IMR-90 (cell line): Measurements from ENCODE around the gene CPT1A.

Experiments
- CEBPB ChIP-seq: IDR thresholded peaks from 2 replicates; pipeline ENCODE4 v1.6.1; 2012; ENCODE audit warnings: low read depth, low read length, improper control_type of control experiment
- CHD1 ChIP-seq: IDR thresholded peaks from 2 replicates; pipeline ENCODE4 v1.6.1; 2012; ENCODE audit warnings: low read depth, low read length, improper control_type of control experiment
- FOS ChIP-seq: fragments of 150-350 bp; IDR thresholded peaks from 2 replicates; pipeline ENCODE4 v1.6.1; 2016; ENCODE audit warnings: low read depth, low read length
- MAZ ChIP-seq: IDR thresholded peaks from 2 replicates; pipeline ENCODE4 v1.6.1; 2012; ENCODE audit warnings: low read depth, mild to moderate bottlenecking, low read length, improper control_type of control experiment, moderate library complexity, borderline replicate concordance
- POLR2A ChIP-seq: IDR thresholded peaks from 2 replicates; pipeline ENCODE4 v1.6.1; 2012; ENCODE audit warnings: mild to moderate bottlenecking, low read depth, low read length
- RAD21 ChIP-seq: IDR thresholded peaks from 2 replicates; pipeline ENCODE4 v1.6.1; 2012; ENCODE audit warnings: low read length, improper control_type of control experiment
- RFX5 ChIP-seq: IDR thresholded peaks from 2 replicates; pipeline ENCODE4 v1.8.0; 2012; ENCODE audit warnings: low read depth, mild to moderate bottlenecking, low read length, moderate library complexity
- TF ChIP-seq, protein P1 (sequence below): conservative IDR thresholded peaks from 2 replicates; pipeline ENCODE4 v1.5.1; 2012; ENCODE audit warnings: mild to moderate bottlenecking, low read depth, low read length, improper control_type of control experiment
- TF ChIP-seq, protein P2 (sequence below): fragments of 150-350 bp; IDR thresholded peaks from 2 replicates; pipeline ENCODE4 v1.6.1; 2017; ENCODE audit warnings: mild to moderate bottlenecking, antibody characterized with exemption, low read length, low read depth
- TF ChIP-seq, protein P3 (sequence below): fragments of 150-350 bp; IDR thresholded peaks from 2 replicates; pipeline ENCODE4 v1.6.1; 2016; ENCODE audit warnings: low read depth, mild to moderate bottlenecking, low read length, moderate library complexity, borderline replicate concordance

DNA sequence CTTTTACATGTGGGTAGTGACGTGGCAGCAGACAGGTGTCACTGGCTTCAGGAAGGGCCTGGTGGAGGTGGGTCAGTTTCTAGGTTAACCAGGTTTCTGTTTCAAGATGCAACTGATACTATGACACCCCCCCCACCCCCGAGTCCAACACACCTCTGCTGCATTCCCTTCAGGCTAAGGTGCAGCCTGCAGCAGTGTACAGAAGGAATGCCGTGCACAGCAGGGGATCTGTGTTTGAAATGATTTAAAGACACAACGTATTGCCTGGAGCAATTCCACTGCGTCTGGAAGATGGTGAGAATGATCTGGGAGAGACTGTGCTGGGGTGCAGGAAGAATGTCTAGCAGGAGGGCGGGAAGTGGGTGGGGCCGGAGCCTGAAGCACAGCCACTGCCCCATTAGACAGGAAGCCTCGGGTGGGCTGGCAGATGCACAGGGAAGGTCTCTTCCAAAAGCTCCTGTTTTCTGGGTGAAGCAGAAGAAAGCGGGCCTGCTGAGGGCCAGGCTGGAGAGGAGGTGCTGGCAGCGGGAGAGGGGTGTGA is 78.5 kb downstream of the CPT1A start:
- TF ChIP-seq, protein P1, sequence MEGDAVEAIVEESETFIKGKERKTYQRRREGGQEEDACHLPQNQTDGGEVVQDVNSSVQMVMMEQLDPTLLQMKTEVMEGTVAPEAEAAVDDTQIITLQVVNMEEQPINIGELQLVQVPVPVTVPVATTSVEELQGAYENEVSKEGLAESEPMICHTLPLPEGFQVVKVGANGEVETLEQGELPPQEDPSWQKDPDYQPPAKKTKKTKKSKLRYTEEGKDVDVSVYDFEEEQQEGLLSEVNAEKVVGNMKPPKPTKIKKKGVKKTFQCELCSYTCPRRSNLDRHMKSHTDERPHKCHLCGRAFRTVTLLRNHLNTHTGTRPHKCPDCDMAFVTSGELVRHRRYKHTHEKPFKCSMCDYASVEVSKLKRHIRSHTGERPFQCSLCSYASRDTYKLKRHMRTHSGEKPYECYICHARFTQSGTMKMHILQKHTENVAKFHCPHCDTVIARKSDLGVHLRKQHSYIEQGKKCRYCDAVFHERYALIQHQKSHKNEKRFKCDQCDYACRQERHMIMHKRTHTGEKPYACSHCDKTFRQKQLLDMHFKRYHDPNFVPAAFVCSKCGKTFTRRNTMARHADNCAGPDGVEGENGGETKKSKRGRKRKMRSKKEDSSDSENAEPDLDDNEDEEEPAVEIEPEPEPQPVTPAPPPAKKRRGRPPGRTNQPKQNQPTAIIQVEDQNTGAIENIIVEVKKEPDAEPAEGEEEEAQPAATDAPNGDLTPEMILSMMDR: no peak
- TF ChIP-seq POLR2A (no peak), RAD21 (no peak), FOS (no peak), CEBPB (no peak), RFX5 (no peak), MAZ (no peak), CHD1 (no peak)
- TF ChIP-seq, protein P2, sequence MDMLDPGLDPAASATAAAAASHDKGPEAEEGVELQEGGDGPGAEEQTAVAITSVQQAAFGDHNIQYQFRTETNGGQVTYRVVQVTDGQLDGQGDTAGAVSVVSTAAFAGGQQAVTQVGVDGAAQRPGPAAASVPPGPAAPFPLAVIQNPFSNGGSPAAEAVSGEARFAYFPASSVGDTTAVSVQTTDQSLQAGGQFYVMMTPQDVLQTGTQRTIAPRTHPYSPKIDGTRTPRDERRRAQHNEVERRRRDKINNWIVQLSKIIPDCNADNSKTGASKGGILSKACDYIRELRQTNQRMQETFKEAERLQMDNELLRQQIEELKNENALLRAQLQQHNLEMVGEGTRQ: no peak
- TF ChIP-seq, protein P3, sequence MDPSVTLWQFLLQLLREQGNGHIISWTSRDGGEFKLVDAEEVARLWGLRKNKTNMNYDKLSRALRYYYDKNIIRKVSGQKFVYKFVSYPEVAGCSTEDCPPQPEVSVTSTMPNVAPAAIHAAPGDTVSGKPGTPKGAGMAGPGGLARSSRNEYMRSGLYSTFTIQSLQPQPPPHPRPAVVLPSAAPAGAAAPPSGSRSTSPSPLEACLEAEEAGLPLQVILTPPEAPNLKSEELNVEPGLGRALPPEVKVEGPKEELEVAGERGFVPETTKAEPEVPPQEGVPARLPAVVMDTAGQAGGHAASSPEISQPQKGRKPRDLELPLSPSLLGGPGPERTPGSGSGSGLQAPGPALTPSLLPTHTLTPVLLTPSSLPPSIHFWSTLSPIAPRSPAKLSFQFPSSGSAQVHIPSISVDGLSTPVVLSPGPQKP: no peak
